OCI-LY1 (cell line): ENCODE data around the gene NLRP5.

Experiments
- H2AFZ ChIP-seq: fragments of 200-600 bp; sonication (generic), shearing (Covaris generic); 2 replicates; pipeline ENCODE4 v1.6.0; 2014; ENCODE audit warnings: antibody characterized with exemption, mild to moderate bottlenecking, low read length
- H3F3A ChIP-seq: fragments of 200-600 bp; sonication (generic), shearing (Covaris generic); 2 replicates; pipeline ENCODE4 v1.6.0; 2014; ENCODE audit warnings: mild to moderate bottlenecking, antibody characterized with exemption, low read length, moderate library complexity; ENCODE audit not compliant: insufficient read depth
- H3K27ac ChIP-seq: fragments of 200-600 bp; sonication (generic); 2 replicates; pipeline ENCODE4 v1.5.1; 2014; ENCODE audit warnings: low read length, mixed run types, mild to moderate bottlenecking, low read depth; ENCODE audit not compliant: poor library complexity, severe bottlenecking
- H3K27me3 ChIP-seq: fragments of 200-600 bp; sonication (generic); 2 replicates; pipeline ENCODE4 v1.6.0; 2014; ENCODE audit warnings: antibody characterized with exemption, mild to moderate bottlenecking, low read length, moderate library complexity; ENCODE audit not compliant: insufficient read depth
- H3K36me3 ChIP-seq: fragments of 200-600 bp; sonication (generic); 2 replicates; pipeline ENCODE4 v1.6.1; 2014; ENCODE audit warnings: mild to moderate bottlenecking, antibody characterized with exemption, low read length, moderate library complexity, mixed read lengths; ENCODE audit not compliant: insufficient read depth
- H3K4me1 ChIP-seq: fragments of 200-600 bp; sonication (generic); 2 replicates; pipeline ENCODE4 v1.5.1; 2014; ENCODE audit warnings: mild to moderate bottlenecking, low read length, moderate library complexity; ENCODE audit not compliant: insufficient read depth, severe bottlenecking
- H3K4me2 ChIP-seq: fragments of 200-600 bp; sonication (generic), shearing (Covaris generic); 2 replicates; pipeline ENCODE4 v1.6.1; 2014; ENCODE audit warnings: low read length
- H3K4me3 ChIP-seq: fragments of 200-600 bp; sonication (generic); 2 replicates; pipeline ENCODE4 v1.5.1; 2014; ENCODE audit warnings: low read length, low read depth, mild to moderate bottlenecking, mixed read lengths; ENCODE audit not compliant: poor library complexity, severe bottlenecking
- H3K79me2 ChIP-seq: fragments of 200-600 bp; shearing (Covaris generic); 2 replicates; pipeline ENCODE4 v1.6.1; 2016; ENCODE audit warnings: mixed run types, low read length, mixed read lengths; ENCODE audit not compliant: insufficient read depth
- H3K9ac ChIP-seq: fragments of 200-600 bp; sonication (generic), shearing (Covaris generic); 2 replicates; pipeline ENCODE4 v1.6.1; 2014; ENCODE audit warnings: mild to moderate bottlenecking, low read length, mixed read lengths
- H3K9me2 ChIP-seq: fragments of 200-600 bp; sonication (generic), shearing (Covaris generic); 2 replicates; pipeline ENCODE4 v1.6.1; 2014; ENCODE audit warnings: low read depth, mild to moderate bottlenecking, low read length, mixed read lengths
- H3K9me3 ChIP-seq: fragments of 200-600 bp; shearing (Covaris generic); 2 replicates; pipeline ENCODE4 v1.6.1; 2014; ENCODE audit warnings: low read length, mixed read lengths
- H4K20me1 ChIP-seq: fragments of 200-600 bp; sonication (generic), shearing (Covaris generic); 2 replicates; pipeline ENCODE4 v1.6.0; 2016; ENCODE audit warnings: mild to moderate bottlenecking, low read length; ENCODE audit not compliant: insufficient read depth
- EZH2 ChIP-seq: fragments of 200-600 bp; sonication (generic), shearing (Covaris generic); IDR thresholded peaks from 2 replicates; pipeline ENCODE4 v1.8.0; 2017; ENCODE audit warnings: borderline replicate concordance, mixed run types, mild to moderate bottlenecking, antibody characterized with exemption, low read length, moderate library complexity, mixed read lengths
- TF ChIP-seq, protein P1 (sequence below): fragments of 200-600 bp; sonication (generic), shearing (Covaris generic); IDR thresholded peaks from 2 replicates; pipeline ENCODE4 v1.5.1; 2017; ENCODE audit warnings: mild to moderate bottlenecking, antibody characterized with exemption, low read length, moderate library complexity, mixed read lengths

Gene NLRP5

DNA sequence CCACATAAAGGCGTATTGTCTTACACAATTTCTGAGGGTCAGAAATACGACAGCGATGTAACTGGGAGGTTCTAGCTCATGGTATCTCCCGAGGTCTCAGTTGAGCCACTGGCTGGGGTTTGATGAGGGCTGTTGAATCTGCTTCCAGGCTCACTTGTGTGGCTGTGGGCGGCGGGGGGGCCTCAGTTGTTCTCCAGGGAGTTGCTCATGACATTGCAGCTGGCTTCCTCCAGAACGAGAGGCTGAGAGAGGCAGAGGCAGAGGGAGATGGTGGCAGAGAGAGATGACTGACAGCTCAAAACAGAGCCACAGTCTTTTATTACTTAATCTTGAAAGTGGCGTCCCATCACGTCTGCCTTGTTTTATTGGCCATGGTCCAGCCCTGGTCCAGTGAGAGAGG is 6.2 kb upstream of the NLRP5 start:
- no peaks in the 10 kb centered on the region for H4K20me1 ChIP-seq
- no peaks in the 10 kb centered on the region for H3K79me2 ChIP-seq
- no peak overlapping the region for H3K27ac ChIP-seq
- no peak overlapping the region for H3K4me3 ChIP-seq
- H2AFZ ChIP-seq = no peak overlapping the region
- H3K9ac ChIP-seq = no peak overlapping the region
- H3K9me3 ChIP-seq = peaks cover 3% of the 10 kb centered on the region; the same call in 1 of the 2 replicates
- no peaks in the 10 kb centered on the region for H3K9me2 ChIP-seq
- no peak for TF ChIP-seq EZH2
- TF ChIP-seq, protein P1, sequence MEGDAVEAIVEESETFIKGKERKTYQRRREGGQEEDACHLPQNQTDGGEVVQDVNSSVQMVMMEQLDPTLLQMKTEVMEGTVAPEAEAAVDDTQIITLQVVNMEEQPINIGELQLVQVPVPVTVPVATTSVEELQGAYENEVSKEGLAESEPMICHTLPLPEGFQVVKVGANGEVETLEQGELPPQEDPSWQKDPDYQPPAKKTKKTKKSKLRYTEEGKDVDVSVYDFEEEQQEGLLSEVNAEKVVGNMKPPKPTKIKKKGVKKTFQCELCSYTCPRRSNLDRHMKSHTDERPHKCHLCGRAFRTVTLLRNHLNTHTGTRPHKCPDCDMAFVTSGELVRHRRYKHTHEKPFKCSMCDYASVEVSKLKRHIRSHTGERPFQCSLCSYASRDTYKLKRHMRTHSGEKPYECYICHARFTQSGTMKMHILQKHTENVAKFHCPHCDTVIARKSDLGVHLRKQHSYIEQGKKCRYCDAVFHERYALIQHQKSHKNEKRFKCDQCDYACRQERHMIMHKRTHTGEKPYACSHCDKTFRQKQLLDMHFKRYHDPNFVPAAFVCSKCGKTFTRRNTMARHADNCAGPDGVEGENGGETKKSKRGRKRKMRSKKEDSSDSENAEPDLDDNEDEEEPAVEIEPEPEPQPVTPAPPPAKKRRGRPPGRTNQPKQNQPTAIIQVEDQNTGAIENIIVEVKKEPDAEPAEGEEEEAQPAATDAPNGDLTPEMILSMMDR = no peak
- H3F3A ChIP-seq = no peaks in the 10 kb centered on the region
- H3K27me3 ChIP-seq = no peaks in the 10 kb centered on the region
- H3K4me1 ChIP-seq = no peaks in the 10 kb centered on the region
- no peaks in the 10 kb centered on the region for H3K36me3 ChIP-seq
- no peak overlapping the region for H3K4me2 ChIP-seq

DNA sequence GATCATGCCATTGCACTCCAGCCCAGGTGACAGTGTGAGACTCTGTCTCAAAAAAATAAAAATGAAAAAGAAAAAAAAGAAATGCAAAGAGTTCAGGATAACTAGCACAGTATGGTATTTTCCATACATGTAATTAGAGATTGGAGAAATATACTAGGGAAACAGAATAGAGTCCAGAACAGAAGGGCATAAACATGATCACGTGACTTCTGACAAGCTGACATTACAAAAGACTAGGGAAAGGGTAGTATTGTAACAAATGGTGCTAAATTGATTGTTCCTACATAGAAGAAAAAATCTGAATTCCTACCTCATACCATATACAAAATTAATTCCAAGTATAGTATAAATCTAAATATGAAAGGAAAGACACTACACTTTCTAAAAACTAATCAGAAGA is 1.3 kb upstream of the NLRP5 start:
- Histone ChIP-seq H3K9me3 (no peaks in the 10 kb centered on the region), H2AFZ (no peak overlapping the region), H3K9me2 (no peaks in the 10 kb centered on the region), H3K36me3 (no peaks in the 10 kb centered on the region), H3K4me3 (no peak overlapping the region), H3K27ac (no peak overlapping the region), H3F3A (no peaks in the 10 kb centered on the region), H4K20me1 (no peaks in the 10 kb centered on the region), H3K79me2 (no peaks in the 10 kb centered on the region), H3K27me3 (no peaks in the 10 kb centered on the region), H3K9ac (no peak overlapping the region), H3K4me2 (no peak overlapping the region), H3K4me1 (no peaks in the 10 kb centered on the region)
- no peak for TF ChIP-seq EZH2
- TF ChIP-seq, protein P1 = no peak

DNA sequence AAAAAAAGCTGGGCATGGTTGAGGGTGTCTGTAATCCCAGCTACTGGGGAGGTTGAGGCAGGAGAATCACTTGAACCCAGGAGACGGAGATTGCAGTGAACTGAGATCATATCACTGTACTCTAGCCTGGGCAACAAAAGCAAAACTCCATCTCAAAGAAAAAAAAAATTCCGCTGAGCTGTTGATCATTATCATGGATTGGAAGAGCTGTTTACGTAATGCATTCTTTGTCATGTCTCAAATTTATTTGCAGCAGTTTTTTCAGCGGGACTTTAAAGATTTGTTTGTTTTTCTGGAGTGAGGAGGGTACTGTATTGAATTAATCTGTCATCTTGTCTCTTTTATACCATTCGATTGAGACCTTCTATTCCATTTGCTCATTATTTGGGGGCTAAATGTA is 4.3 kb downstream of the NLRP5 start:
- Histone ChIP-seq H3K4me3 (no peak overlapping the region), H2AFZ (no peak overlapping the region), H3K4me1 (no peaks in the 10 kb centered on the region), H3K79me2 (no peaks in the 10 kb centered on the region), H4K20me1 (no peaks in the 10 kb centered on the region), H3K27me3 (no peaks in the 10 kb centered on the region), H3K27ac (no peak overlapping the region), H3K9ac (no peak overlapping the region), H3K9me3 (no peaks in the 10 kb centered on the region), H3K36me3 (no peaks in the 10 kb centered on the region), H3F3A (no peaks in the 10 kb centered on the region), H3K4me2 (no peak overlapping the region), H3K9me2 (no peaks in the 10 kb centered on the region)
- TF ChIP-seq EZH2 = no peak
- TF ChIP-seq, protein P1 = no peak
